Ishikawa (cell line): ENCODE results near the gene CALCR.

Source experiments
- CEBPB ChIP-seq: IDR thresholded peaks from 2 replicates; pipeline ENCODE4 v1.6.1; 2012
- CREB1 ChIP-seq: IDR thresholded peaks from 2 replicates; pipeline ENCODE4 v1.6.1; 2012; ENCODE audit warnings: low read depth
- EGR1 ChIP-seq: IDR thresholded peaks from 2 replicates; pipeline ENCODE4 v1.6.1; 2012
- EP300 ChIP-seq: IDR thresholded peaks from 2 replicates; pipeline ENCODE4 v1.6.1; 2012; ENCODE audit warnings: borderline replicate concordance
- FOXM1 ChIP-seq: IDR thresholded peaks from 2 replicates; pipeline ENCODE4 v1.6.1; 2012; ENCODE audit warnings: low read depth, borderline replicate concordance
- RAD21 ChIP-seq: IDR thresholded peaks from 2 replicates; pipeline ENCODE4 v1.6.1; 2012; ENCODE audit warnings: low read depth
- TAF1 ChIP-seq: IDR thresholded peaks from 2 replicates; pipeline ENCODE4 v1.6.1; 2012; ENCODE audit warnings: low read depth, mild to moderate bottlenecking
- TCF12 ChIP-seq: IDR thresholded peaks from 2 replicates; pipeline ENCODE4 v1.6.1; 2012; ENCODE audit warnings: low read depth
- ZBTB7A ChIP-seq: IDR thresholded peaks from 2 replicates; pipeline ENCODE4 v1.6.1; 2012; ENCODE audit warnings: low read depth
- TF ChIP-seq, protein P1 (sequence below): IDR thresholded peaks from 2 replicates; pipeline ENCODE4 v1.6.1; 2012
- TF ChIP-seq, protein P2 (sequence below): IDR thresholded peaks from 2 replicates; pipeline ENCODE4 v1.6.1; 2012; ENCODE audit warnings: low read depth, mild to moderate bottlenecking

DNA sequence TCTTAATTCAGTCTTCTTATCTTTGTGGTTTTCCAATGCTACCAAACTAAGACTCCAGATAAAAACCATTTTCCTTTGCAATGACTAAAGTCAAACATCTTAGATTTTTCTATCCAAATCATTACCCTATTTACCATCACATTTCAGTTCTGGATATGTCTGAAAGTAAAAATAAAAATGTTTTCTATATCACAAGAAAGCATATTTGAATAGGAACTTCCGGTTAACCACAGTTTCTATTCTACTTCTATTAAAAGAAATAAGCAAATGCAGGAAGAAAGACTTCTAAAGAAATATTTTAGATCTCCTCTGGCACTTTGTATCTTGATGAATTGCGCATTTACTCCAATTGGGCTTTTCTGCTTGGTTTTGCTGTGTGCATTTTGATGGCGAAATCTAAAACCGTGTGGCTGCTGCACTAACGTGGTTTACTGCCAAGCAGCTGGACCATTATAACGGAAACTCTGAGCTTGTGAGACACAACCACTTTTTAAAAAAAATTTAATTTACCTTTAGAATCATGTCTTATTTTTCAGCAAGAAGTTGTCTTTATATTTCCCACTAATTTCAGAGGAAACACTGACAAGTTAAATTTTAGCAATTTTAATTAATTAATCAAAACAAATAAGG is 196.3 kb downstream of the CALCR start:
- TF ChIP-seq, protein P1, sequence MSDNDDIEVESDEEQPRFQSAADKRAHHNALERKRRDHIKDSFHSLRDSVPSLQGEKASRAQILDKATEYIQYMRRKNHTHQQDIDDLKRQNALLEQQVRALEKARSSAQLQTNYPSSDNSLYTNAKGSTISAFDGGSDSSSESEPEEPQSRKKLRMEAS = no peak
- TF ChIP-seq TAF1 = no peak
- no peak for TF ChIP-seq EP300
- no peak for TF ChIP-seq CREB1
- TF ChIP-seq FOXM1 = no peak
- no peak for TF ChIP-seq TCF12
- TF ChIP-seq, protein P2, sequence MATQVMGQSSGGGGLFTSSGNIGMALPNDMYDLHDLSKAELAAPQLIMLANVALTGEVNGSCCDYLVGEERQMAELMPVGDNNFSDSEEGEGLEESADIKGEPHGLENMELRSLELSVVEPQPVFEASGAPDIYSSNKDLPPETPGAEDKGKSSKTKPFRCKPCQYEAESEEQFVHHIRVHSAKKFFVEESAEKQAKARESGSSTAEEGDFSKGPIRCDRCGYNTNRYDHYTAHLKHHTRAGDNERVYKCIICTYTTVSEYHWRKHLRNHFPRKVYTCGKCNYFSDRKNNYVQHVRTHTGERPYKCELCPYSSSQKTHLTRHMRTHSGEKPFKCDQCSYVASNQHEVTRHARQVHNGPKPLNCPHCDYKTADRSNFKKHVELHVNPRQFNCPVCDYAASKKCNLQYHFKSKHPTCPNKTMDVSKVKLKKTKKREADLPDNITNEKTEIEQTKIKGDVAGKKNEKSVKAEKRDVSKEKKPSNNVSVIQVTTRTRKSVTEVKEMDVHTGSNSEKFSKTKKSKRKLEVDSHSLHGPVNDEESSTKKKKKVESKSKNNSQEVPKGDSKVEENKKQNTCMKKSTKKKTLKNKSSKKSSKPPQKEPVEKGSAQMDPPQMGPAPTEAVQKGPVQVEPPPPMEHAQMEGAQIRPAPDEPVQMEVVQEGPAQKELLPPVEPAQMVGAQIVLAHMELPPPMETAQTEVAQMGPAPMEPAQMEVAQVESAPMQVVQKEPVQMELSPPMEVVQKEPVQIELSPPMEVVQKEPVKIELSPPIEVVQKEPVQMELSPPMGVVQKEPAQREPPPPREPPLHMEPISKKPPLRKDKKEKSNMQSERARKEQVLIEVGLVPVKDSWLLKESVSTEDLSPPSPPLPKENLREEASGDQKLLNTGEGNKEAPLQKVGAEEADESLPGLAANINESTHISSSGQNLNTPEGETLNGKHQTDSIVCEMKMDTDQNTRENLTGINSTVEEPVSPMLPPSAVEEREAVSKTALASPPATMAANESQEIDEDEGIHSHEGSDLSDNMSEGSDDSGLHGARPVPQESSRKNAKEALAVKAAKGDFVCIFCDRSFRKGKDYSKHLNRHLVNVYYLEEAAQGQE = no peak
- TF ChIP-seq ZBTB7A = no peak
- no peak for TF ChIP-seq EGR1
- no peak for TF ChIP-seq RAD21
- no peak for TF ChIP-seq CEBPB
